Placental pericyte (primary cell): ENCODE results near the gene BCL3. TPM values are rescaled to one million over a fixed set of nuclear protein-coding genes. Genes with fewer than 3 reads are reported as not detected.

ENCODE experiments used
- small RNA-seq: library from RNA; depleted of rRNA; stranded (forward); fragments of <200 nt; gene quantifications from one replicate; pipeline ENCODE3, GENCODE V24; 2012; ENCODE audit warnings: low replicate concordance
- total RNA-seq: library from RNA; depleted of rRNA; stranded (reverse); fragments of >200 nt; gene quantifications from 2 replicates; pipeline ENCODE4 v1.2.3, GENCODE V29; 2012

Gene BCL3
- 15.3 TPM in 2 replicates for total RNA-seq

GRCh38 chr19:44748426-44749254 lies at the start of gene BCL3:
TSS of gene BCL3 (plus strand) at chr19:44748708. CDS start at chr19:44748791, 83 bp downstream.

GRCh38 chr19:44777715-44778347 lies 29.3 kb downstream of the BCL3 start, which contains the start of gene CBLC:
TSS of gene CBLC (plus strand) at chr19:44777890. CDS start at chr19:44777932, 42 bp downstream.

DNA sequence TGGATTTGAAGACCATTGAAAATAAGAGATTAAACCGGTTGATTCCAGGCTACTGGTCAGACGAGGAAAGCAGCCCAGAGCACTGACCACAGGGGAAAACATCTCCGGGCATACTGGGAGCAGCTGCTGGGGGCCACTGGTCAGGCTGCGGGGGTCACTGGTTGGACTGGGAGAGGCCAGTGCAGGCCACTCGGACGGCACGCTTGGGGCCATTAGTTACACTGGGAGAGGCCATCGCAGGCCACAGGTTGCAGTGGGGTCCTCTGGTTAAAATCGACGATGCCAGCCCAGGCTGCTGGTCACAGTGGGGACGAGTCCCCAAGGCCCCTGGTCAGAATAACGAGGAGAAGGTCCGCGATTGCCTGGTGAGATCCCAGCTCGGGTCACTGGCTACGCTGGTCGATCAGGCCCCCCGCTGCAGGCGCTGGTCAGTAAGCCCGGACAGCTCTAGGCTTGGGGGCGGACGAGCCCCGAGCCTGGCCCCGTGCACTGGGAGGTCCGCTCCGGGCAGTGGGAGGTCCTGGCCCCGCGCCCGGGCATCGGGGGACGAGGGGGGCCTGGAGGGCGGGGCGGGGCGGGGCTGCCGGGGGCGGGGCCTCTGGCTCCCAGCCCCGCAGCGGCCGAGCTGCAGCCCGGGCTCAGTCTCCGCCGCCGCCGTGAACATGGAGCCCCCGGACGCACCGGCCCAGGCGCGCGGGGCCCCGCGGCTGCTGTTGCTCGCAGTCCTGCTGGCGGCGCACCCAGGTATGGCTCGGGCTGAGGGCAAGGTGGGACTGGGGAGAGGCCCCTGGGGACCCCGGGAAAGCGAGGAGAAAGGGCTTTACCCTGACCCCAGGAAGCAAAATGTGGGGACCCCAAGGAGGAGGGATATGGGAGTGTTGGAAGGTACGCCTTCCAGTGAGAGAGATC lies 60.2 kb downstream of the BCL3 start, which contains the start of gene BCAM:
BCAM (plus strand) TSS at position 641 of the 909 bp plus-strand sequence; CDS start at position 663, 22 bp downstream.

Small RNA genes within 50 kb of the gene (small RNA-seq; reads per million reads assigned to genes)
- gene RF00156 (2.3 reads per million, percentile 72 among the genes with 10 or more reads in this experiment), gene RF00285 (not detected)

Other genes starting within 250 kb of the BCL3 start
- gene ZNF180, start 248.2 kb upstream of the BCL3 start, total RNA-seq: 7.4 and 8.7 TPM in 2 replicates
- not detected in 2 replicates for gene CEACAM20, start 219.0 kb upstream of the BCL3 start, total RNA-seq
- gene IGSF23, start 135.1 kb upstream of the BCL3 start, total RNA-seq: not detected in 2 replicates
- 95.6 and 162 TPM in 2 replicates for gene PVR, start 104.8 kb upstream of the BCL3 start, total RNA-seq
- 1.3 and 2.6 TPM in 2 replicates for gene CEACAM19, start 77.2 kb upstream of the BCL3 start, total RNA-seq
- gene CEACAM16, start 49.6 kb upstream of the BCL3 start, total RNA-seq: under 0.01 TPM in 1 of 2 replicates, not detected in the other
- gene CBLC, start 29.2 kb downstream of the BCL3 start, total RNA-seq: 0.57 TPM in 1 of 2 replicates, not detected in the other
- 6.1 and 7.4 TPM in 2 replicates for gene BCAM, start 60.4 kb downstream of the BCL3 start, total RNA-seq
- 127 and 152 TPM in 2 replicates for gene NECTIN2, start 97.6 kb downstream of the BCL3 start, total RNA-seq
- 65.9 and 144 TPM in 2 replicates for gene TOMM40, start 142.5 kb downstream of the BCL3 start, total RNA-seq
- 5.9 and 18.4 TPM in 2 replicates for gene APOE, start 157.1 kb downstream of the BCL3 start, total RNA-seq
- 0.57 and 4.4 TPM in 2 replicates for gene APOC1, start 165.9 kb downstream of the BCL3 start, total RNA-seq
- gene APOC4, start 193.5 kb downstream of the BCL3 start, total RNA-seq: not detected in 2 replicates
- not detected in 2 replicates for gene APOC2, start 197.3 kb downstream of the BCL3 start, total RNA-seq
- gene CLPTM1, start 206.7 kb downstream of the BCL3 start, total RNA-seq: 56.9 and 71.7 TPM in 2 replicates